IPS-20b (cell line): Measurements from ENCODE around the gene MARK2.
A peak's percentile ranks its signal among the peaks of the same experiment; 100 is the strongest.
"Not testable (repeated sequence)": the region's sequence is repeated elsewhere in the genome, so short reads cannot be mapped to it uniquely, and the experiment has no call there.

Experiments
- H3K27ac ChIP-seq: one replicate; pipeline ENCODE4 v1.5.1; 2013; ENCODE audit warnings: low read length
- H3K27me3 ChIP-seq: 2 replicates; pipeline ENCODE4 v1.6.1; 2013; ENCODE audit warnings: mild to moderate bottlenecking, low read length, inconsistent platforms; ENCODE audit not compliant: insufficient read depth
- H3K36me3 ChIP-seq: 2 replicates; pipeline ENCODE4 v1.6.1; 2013; ENCODE audit warnings: low read depth, mild to moderate bottlenecking, inconsistent platforms, low read length, moderate library complexity; ENCODE audit not compliant: insufficient read depth
- H3K4me1 ChIP-seq: 2 replicates; pipeline ENCODE4 v1.6.1; 2013; ENCODE audit warnings: mild to moderate bottlenecking, control low read depth, inconsistent platforms, low read length, moderate library complexity; ENCODE audit not compliant: insufficient read depth
- H3K4me3 ChIP-seq: 2 replicates; pipeline ENCODE4 v1.5.1; 2013; ENCODE audit warnings: mild to moderate bottlenecking, low read length, inconsistent platforms
- H3K9ac ChIP-seq: 2 replicates; pipeline ENCODE4 v1.6.1; 2013; ENCODE audit warnings: low read depth, mild to moderate bottlenecking, inconsistent platforms, low read length, moderate library complexity
- H3K9me3 ChIP-seq: 2 replicates; pipeline ENCODE4 v1.6.1; 2013; ENCODE audit warnings: mild to moderate bottlenecking, low read depth, low read length, inconsistent platforms; ENCODE audit not compliant: insufficient read depth

Gene MARK2

GRCh38 chr11:63838678-63839507 is at the start of gene MARK2:
TSS of gene MARK2 (plus strand) at chr11:63839110. CDS start at chr11:63839507, 397 bp downstream.
- no peaks in the 10 kb centered on the region for H3K27me3 ChIP-seq
- H3K4me3 ChIP-seq, result peak within 1 kb of the TSS; percentile 91
- H3K9me3 ChIP-seq, result no peaks in the 10 kb centered on the region
- peak within 1 kb of the TSS; percentile 92 for H3K9ac ChIP-seq
- H3K27ac ChIP-seq, result peak within 1 kb of the TSS; percentile 68
- H3K4me1 ChIP-seq, result peaks cover 34% of the 10 kb centered on the region
- H3K36me3 ChIP-seq, result peaks cover 3% of the 10 kb centered on the region; the same call in 1 of the 2 replicates

DNA sequence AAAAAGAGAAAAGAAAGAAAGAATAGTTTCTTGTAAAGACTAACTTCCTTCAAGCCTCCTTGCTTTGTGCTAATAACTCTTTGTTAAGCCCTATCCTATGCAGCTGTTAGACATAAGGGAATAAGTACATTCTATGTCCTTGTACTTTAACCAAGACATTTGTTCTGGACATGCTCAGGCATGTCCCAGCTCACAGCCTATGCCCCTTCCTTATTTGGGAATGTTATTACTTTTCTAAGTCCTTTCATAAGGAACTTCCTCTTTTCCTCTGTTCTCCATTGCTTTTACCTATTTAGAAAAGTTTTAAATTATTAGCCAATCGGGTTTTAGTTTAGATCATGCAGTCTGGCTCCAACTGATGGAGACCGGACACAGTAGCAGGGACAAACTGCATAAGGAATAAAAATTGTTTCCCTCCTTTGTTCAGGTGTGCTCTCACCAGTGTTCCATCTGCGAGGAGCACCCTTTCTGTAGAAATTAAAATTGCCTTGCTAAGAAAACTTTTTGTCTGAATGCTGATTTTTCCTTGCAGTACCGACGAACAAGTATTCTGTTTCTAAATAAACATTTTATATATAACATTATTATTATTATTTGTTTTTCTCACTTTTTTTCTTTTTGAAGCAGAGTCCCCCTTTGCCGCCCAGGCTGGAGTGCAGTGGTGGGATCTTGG is 47.3 kb upstream of the MARK2 start:
- H3K27ac ChIP-seq, result no peak overlapping the region

DNA sequence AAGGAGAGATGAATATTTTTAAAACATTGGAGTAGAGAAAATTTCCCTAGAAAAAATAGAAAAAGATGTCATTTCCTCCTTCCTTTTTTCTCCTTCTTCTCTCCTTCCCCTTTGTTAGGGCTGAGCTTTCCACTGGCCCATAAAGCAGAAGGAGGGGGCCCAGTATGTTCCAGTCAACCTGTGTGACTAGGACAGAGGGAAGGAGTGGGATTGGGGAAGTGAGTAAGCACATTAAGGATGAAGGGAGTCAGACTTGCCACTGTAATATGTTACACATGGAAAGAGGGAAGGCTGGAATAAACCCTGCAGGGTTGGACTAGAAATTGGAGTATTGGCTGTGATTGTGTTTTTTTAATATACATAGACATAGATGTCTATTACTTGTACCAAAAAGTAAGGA is 45.7 kb upstream of the MARK2 start:
- H3K4me3 ChIP-seq, result no peak overlapping the region
- no peak overlapping the region for H3K9ac ChIP-seq
- no peak overlapping the region for H3K27ac ChIP-seq
- H3K9me3 ChIP-seq, result peaks cover 20% of the 10 kb centered on the region
- no peaks in the 10 kb centered on the region for H3K4me1 ChIP-seq
- H3K36me3 ChIP-seq, result no peaks in the 10 kb centered on the region
- H3K27me3 ChIP-seq, result no peaks in the 10 kb centered on the region

More for the DNA sequence above, 47.3 kb upstream of the MARK2 start:
- H3K27me3 ChIP-seq, result no peaks in the 10 kb centered on the region
- H3K4me1 ChIP-seq, result no peaks in the 10 kb centered on the region
- H3K36me3 ChIP-seq, result no peaks in the 10 kb centered on the region
- H3K9ac ChIP-seq, result no peak overlapping the region
- H3K9me3 ChIP-seq, result peaks cover 15% of the 10 kb centered on the region
- H3K4me3 ChIP-seq, result no peak overlapping the region

DNA sequence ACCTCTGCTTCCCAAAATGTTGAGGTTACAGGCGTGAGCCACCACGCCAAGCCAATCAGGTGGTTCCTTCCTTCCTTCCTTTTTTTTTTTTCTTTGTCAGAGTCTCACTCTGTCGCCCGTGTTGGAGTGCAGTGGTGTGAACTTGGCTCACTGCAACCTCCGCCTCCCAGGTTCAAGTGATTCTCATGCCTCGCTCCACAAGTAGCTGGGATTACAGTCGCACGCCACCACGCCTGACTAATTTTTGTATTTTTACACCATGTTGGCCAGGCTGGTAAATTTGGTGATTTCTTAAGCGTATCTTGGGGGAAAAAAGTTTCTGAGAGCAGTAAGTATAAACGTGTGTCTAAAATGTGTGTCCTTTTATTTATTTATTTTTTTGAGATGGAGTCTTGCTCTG is 43.8 kb upstream of the MARK2 start:
- Histone ChIP-seq H3K27ac (no peak overlapping the region), H3K36me3 (no peaks in the 10 kb centered on the region), H3K4me3 (no peak overlapping the region), H3K4me1 (no peaks in the 10 kb centered on the region), H3K27me3 (no peaks in the 10 kb centered on the region), H3K9me3 (peaks cover 20% of the 10 kb centered on the region), H3K9ac (no peak overlapping the region)

- no peaks in the 10 kb centered on the region for H3K27me3 ChIP-seq
- no peak overlapping the region for H3K27ac ChIP-seq
- peaks cover 7% of the 10 kb centered on the region; the same call in 1 of the 2 replicates for H3K9me3 ChIP-seq
- H3K36me3 ChIP-seq, result no peaks in the 10 kb centered on the region
- H3K4me3 ChIP-seq, result no peak overlapping the region
- no peak overlapping the region for H3K9ac ChIP-seq
- H3K4me1 ChIP-seq, result no peaks in the 10 kb centered on the region
Observed at GRCh38 chr11:63800921-63801320, 38.0 kb upstream of the MARK2 start.

GRCh38 chr11:63802637-63803414 is 36.1 kb upstream of the MARK2 start:
- Histone ChIP-seq H3K9ac (no peak overlapping the region), H3K36me3 (no peaks in the 10 kb centered on the region), H3K4me1 (no peaks in the 10 kb centered on the region), H3K27ac (no peak overlapping the region), H3K9me3 (no peaks in the 10 kb centered on the region), H3K27me3 (no peaks in the 10 kb centered on the region), H3K4me3 (no peak overlapping the region)

DNA sequence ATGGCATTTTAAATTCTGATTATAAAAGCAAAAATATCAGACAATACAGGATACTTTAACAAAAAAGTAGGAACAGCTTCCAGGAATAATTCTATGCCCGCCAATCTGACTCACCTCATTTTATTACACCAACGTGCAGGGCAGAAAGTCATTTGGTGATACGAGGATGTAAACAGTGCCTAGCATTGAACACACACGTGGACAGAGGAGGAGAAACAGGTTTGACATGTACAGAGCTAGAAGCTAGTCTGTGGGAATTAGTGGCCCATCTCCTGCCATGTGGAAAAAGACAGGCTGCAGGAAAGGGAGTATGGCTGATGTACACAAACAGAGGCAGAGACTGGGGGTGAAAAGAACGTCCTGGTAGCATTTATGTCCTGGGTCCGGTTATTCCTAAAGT is 34.7 kb upstream of the MARK2 start:
- no peaks in the 10 kb centered on the region for H3K4me1 ChIP-seq
- no peak overlapping the region for H3K27ac ChIP-seq
- no peaks in the 10 kb centered on the region for H3K27me3 ChIP-seq
- no peak overlapping the region for H3K4me3 ChIP-seq
- H3K9me3 ChIP-seq, result no peaks in the 10 kb centered on the region
- no peak overlapping the region for H3K9ac ChIP-seq
- no peaks in the 10 kb centered on the region for H3K36me3 ChIP-seq

DNA sequence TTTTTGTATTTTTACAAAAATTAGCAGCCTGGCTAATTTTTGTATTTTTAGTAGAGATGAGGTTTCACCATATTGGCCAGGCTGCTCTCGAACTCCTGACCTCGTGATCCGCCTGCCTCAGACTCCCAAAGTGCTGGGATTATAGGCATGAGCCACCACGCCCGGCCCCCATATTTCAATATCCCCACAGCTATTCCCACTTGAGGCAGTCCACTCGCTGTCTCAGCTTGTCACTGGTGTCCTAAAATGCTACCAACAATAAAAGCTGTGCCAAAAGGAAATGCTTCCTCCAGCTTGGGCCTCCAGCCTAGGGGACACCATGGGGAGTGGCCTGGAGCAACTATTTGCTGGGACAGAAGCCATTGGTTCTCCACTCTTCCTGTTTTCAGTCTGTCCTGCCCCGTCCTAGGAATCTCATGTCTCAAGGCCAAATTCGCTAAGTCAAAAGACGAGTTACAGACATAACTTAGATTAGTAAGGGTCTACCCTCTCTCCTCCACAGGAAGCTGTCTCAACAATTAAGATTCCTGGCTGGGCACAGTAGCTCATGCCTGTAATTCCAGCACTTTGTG is 33.0 kb upstream of the MARK2 start:
- no peak overlapping the region for H3K27ac ChIP-seq
- no peaks in the 10 kb centered on the region for H3K27me3 ChIP-seq
- H3K4me3 ChIP-seq, result no peak overlapping the region
- H3K9me3 ChIP-seq, result no peaks in the 10 kb centered on the region
- no peaks in the 10 kb centered on the region for H3K36me3 ChIP-seq
- H3K9ac ChIP-seq, result no peak overlapping the region
- no peaks in the 10 kb centered on the region for H3K4me1 ChIP-seq

GRCh38 chr11:63810383-63810782 is 28.5 kb upstream of the MARK2 start:
- H3K9ac ChIP-seq, H3K27ac ChIP-seq, H3K27me3 ChIP-seq, H3K9me3 ChIP-seq, H3K4me3 ChIP-seq, H3K36me3 ChIP-seq: not testable (repeated sequence)
- H3K4me1 ChIP-seq, result peaks cover 14% of the 10 kb centered on the region

- Histone ChIP-seq H3K27me3 (peaks cover 8% of the 10 kb centered on the region), H3K9me3 (no peaks in the 10 kb centered on the region), H3K27ac (no peak overlapping the region), H3K9ac (no peak overlapping the region), H3K4me3 (no peak overlapping the region), H3K36me3 (peaks cover 20% of the 10 kb centered on the region), H3K4me1 (peaks cover 14% of the 10 kb centered on the region)
Observed at GRCh38 chr11:63811522-63811921, 27.4 kb upstream of the MARK2 start.

DNA sequence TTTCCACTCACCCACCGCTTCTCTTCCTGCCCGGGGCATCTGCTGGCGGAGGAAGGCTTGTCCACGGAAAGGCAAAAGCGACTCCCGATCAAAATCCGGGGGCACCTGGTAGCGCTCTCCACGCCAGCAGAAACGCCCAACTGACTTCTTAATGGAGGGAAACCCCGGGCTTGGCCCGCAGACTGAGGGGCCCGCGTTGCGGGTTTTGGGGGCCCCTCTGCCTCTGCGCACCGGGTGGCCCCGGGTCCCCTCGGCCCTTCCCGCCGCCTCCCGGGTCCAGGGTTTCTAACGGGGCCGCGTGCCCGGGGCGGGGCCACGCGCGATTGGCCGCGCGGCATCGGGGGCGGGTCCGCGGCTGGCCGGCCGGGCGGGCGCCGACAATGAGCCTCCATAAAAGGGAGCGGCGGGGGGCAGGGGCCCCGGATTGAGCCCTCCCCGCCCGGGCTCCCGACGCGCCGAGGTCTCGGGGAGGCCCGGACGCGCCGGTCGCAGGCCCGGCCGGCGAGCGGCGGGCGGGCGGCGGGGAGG is 25.8 kb upstream of the MARK2 start, which contains the start of gene SPINDOC:
Gene SPINDOC, plus strand, starts transcription at position 422 of the 528 bp plus-strand sequence. CDS start 231 bp downstream, outside the sequence.
- Histone ChIP-seq H3K9ac (peak within 1 kb of the TSS; percentile 97), H3K4me1 (peaks cover 14% of the 10 kb centered on the region), H3K4me3 (peak within 1 kb of the TSS; percentile 90), H3K36me3 (peaks cover 35% of the 10 kb centered on the region), H3K9me3 (no peaks in the 10 kb centered on the region), H3K27me3 (peaks cover 8% of the 10 kb centered on the region), H3K27ac (peak within 1 kb of the TSS; percentile 95)
